T-helper 1 cell (primary cell): ENCODE results near the gene IFT20.

Source experiments
- DNase-seq, 5 donors: peaks; one replicate each; pipeline ENCODE4 v3.0.0-alpha.2; 2012 to 2020
- total RNA-seq, 4 donors: gene quantifications; one replicate each; lab custom pipeline; 2026; lab: John Stamatoyannopoulos, UW

Gene IFT20, protein sequence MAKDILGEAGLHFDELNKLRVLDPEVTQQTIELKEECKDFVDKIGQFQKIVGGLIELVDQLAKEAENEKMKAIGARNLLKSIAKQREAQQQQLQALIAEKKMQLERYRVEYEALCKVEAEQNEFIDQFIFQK
- total RNA-seq = 13.8 to 24.1 (median 16.2) reads per million in 4 donors

DNA sequence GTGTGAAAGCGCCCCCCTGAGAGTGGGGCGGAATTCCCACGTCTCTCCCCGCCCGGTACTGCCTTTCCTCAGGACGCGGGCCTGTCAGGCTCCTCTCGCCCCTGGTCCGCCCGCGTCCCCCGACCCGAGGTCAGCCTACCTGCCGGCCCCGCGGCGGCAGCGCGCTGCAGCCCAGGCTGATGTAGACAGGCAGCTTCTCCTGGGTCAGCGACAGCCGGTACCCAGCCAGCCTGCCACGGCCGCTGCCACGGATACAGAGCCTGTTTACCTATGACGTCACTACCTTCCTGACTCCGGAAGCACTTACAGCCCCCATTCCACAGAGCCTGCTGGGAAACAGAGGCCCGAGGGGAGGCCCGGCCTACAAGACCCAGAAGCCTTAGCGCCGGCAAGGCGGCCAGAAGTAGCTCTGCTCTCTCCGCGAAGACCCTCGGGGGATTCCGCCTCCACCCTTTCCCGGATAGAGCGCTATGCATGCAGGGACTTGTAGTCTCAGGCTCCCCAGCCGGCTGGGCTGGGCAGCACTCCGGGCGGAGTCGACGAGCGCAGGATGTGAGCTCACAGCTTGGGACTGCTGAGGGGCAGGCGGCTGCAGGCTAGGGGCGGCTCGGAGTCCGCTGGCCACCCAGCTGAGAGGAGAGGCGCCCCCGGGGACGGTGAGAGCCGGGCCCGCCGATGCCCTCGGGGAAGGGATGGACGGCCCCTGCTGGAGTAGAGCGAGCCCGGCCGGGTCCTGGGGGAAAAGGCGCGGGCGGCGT lies at the start of gene IFT20, which contains the start of gene TNFAIP1:
Gene IFT20 (minus strand): TSS at position 272 of the 758 bp plus-strand sequence. CDS start 3,487 bp downstream, outside the sequence.
Gene TNFAIP1 (plus strand): TSS at position 561 of the 758 bp plus-strand sequence. CDS start 3,761 bp downstream, outside the sequence.
- peak; percentile 96 to 100 (median 97) for DNase-seq

DNA sequence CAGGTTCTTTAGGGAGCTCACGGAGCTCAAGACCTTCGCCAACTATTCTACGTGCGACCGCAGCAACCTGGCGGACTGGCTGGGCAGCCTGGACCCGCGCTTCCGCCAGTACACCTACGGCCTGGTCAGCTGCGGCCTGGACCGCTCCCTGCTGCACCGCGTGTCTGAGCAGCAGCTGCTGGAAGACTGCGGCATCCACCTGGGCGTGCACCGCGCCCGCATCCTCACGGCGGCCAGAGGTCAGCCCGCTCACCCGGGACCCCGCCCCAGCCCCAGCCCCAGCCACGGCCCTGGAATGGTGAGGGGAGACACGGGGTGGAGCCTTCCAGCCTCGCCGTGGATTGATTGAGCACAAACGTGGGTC lies 49.7 kb upstream of the IFT20 start:
- no peak for DNase-seq

DNA sequence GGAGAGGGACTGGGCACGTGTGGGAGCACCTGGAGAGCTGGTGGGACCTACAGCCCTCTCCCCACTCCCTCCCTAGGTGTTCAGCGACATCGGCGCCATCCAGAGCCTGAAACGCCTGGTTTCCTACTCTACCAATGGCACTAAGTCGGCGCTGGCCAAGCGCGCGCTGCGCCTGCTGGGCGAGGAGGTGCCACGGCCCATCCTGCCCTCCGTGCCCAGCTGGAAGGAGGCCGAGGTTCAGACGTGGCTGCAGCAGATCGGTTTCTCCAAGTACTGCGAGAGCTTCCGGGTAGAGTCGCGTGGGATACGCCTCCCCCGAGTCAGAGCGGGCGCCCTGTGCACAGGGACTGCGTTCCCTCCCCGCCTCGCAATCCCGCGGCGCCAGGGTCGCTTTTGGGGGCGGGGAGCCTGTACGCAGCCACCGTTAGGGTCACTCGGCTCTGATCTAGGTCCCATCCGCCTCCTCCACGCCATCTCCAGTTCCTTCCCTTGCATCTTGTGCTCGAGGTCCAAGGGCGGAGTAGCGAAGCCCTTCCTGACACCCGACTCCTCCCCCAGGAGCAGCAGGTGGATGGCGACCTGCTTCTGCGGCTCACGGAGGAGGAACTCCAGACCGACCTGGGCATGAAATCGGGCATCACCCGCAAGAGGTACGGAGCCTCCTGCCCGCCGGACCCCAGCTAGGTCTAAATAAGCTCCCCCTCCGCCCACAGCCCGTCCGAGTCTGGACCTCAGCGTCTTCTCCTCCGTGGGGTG lies 49.2 kb upstream of the IFT20 start:
- DNase-seq = peak; percentile 38 to 80 (median 52)

DNA sequence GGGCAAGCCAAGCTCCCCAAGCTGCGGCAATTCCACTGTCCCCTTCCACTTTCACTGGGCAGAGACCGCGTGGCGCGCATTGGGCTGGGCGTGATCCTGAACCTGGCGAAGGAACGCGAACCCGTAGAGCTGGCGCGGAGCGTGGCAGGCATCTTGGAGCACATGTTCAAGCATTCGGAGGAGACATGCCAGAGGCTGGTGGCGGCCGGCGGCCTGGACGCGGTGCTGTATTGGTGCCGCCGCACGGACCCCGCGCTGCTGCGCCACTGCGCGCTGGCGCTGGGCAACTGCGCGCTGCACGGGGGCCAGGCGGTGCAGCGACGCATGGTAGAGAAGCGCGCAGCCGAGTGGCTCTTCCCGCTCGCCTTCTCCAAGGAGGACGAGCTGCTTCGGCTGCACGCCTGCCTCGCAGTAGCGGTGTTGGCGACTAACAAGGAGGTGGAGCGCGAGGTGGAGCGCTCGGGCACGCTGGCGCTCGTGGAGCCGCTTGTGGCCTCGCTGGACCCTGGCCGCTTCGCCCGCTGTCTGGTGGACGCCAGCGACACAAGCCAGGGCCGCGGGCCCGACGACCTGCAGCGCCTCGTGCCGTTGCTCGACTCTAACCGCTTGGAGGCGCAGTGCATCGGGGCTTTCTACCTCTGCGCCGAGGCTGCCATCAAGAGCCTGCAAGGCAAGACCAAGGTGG lies 46.0 kb upstream of the IFT20 start:
- DNase-seq = peak in 1 of 5 donors; percentile 36

DNA sequence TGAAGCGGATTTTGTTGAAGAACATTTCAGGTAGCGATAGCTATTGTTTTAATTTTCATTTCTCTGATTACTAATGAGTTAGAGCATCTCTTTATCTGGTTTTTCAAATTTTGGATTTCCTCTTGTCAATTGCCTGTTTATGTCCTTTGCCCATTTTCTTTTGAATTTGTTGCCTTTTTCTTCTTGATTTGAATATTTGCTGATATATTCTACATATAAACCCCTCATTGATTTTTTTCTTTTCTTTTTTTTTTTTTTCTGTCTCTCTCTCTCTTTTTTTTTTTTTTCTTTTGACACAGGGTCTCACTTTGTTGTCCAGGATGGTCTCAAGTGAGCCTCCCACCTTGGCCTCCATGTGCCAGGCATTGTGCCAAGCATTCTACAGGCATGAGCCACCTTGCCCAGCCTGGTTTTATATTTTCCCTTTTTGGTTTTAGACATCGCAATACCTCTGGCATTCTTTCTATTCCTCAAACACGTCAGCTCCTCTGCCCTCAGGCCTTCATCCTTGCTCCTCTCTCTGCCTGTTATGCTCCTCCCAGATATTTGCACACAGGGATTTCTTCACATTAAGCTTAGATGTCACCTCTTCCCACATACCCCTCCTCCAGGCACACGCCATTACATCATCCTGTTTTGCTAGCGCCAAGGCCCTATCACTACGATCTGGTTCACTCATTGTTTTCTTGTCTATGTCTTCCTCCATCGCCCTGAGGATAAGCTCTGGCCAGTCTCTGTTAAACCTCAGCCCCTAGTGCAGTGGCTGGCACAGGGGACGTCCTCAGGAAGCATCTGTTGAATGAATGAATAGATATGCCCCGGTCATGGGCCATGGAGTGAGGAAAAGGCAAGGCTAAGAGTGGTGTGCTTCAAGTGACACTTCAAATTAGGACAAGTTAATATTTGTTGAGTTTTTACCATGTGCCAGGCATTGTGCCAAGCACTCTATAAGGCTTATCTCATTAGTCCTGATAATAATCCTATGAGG lies 44.8 kb upstream of the IFT20 start:
- no peak for DNase-seq

DNA sequence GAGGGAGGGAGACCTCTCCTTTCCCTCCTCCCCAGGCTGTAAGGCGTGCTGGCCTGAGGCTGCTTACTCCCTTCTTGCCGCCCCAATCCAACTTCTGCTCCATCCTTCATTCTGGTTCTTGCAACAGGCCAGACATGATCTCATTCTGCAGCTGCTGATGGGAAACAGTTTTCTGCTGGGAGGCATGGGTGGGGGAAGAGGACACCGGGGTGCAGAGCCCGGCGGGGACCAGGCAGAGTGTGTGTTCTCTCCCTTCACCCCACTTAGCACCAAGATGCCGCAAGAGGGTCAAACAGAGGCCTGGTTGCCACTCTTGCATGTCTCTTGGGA lies 37.6 kb upstream of the IFT20 start:
- DNase-seq = no peak

DNA sequence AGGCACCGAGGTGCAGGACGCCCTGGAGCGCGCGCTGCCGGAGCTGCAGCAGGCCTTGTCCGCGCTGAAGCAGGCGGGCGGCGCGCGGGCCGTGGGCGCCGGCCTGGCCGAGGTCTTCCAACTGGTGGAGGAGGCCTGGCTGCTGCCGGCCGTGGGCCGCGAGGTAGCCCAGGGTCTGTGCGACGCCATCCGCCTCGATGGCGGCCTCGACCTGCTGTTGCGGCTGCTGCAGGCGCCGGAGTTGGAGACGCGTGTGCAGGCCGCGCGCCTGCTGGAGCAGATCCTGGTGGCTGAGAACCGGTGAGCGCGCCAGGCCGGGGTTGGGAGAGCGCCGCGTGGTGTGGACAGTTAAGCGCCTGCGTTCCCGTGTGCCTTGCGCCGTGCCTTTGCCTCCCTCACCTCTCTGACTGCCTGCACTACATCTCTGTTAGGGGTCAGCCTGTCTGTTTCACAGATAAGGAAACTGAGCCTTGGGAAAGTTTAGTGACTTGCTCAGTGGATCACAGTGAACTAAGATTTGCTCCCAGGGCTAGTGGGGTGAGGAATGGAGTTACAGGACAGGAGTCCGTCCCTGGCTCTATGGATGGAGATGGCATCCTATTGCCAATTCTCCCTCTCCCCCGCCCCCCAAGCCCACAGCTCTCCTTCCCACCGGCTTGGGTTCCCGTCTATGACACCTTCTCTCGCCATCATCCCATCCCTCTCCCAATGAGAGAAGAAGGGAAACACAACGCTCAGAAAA lies 37.1 kb upstream of the IFT20 start:
- DNase-seq = peak in 1 of 5 donors; percentile 35

DNA sequence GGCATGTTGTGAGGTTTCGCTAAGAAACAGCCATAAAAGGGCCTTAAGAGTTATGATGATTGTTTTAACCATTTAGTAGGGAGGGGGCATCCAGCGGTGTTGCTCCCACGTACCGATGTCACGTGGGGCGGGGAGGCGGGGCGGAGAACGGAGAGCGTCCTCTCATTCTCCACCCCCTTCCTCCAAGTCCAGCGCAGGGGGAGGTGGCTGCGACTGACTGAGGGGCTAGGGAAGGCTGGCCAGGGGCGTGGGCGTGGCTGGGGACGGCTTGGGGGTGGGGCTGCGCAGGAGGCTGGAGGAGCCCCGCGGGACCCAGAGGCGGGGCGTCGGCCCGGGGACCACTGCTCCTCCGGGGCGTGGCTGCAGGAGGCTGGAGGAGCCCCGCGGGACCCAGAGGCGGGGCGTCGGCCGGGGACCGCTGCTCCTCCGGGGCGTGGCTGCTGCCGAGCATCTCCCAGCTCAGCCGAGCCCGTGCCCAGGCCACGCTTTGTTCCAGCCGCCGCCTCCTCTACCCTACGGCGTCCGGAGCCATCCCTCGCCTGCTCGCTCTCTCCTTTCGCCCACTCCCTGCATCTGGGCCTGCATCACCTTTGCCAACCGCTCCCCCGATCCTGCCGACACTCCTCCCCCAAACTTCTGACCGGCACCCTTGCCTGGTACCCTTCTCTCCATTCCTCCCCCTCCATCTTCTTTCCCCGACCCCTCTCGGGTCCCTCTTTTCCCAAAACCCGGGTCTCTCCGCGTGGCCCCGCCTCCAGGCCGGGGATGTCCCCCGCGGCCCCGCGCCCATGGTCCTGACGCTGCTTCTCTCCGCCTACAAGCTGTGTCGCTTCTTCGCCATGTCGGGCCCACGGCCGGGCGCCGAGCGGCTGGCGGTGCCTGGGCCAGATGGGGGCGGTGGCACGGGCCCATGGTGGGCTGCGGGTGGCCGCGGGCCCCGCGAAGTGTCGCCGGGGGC lies 36.3 kb upstream of the IFT20 start, which contains the start of gene SARM1:
Gene SARM1 (plus strand): TSS at position 450 of the 958 bp plus-strand sequence. CDS start 339 bp downstream, at position 789.
- DNase-seq = peak; percentile 68 to 90 (median 72)

DNA sequence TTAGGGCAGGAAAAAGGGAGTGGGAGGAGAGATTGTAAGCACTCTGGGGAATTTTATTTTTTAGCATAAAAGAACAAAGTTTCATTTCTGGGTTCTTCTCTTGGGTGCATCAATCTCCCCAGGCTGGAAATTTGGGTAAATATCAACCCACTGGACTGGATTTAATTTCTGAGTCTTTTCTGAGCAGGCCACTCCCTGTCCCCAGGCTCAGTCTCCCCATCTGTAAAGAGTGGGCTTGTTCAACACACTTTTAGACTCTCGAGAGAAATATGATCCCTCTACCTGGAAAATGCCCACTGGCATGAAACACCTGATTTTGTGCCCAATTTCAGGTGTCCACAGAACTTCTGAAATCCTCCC lies 35.5 kb upstream of the IFT20 start:
- DNase-seq = no peak

DNA sequence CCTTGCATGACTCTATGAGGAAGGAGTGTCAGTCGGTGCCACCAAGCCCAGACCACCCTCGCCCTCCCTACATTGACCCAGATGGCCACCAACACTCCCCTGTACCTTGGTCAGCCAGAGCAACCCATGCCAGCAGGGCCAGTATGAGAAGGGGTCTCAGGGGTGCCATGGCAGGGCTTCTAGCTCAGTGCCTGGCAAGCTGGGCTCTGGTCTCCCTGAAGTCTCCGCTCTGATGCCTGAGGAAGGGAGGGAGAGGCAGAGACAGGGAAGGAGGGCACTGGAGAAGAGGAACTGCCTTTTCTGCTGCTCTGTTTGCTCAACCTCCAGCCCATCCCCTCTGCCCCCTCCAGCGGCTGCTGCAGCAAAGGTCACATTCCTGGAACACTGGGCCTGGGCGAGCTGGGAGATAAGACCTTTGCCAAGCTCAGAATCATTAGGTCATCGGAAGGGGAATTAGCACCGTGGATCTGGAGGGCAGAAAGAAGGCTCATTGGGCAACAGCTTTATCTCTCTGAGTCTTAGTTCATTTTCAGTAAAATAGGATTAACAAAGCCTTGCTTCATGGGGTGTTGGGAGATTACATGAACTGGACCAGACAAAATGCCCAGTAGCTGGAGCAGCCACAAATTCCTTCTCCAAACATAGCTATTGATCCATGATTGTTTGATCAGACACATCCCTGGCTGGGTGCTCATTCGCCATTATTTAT lies 34.9 kb upstream of the IFT20 start, which contains the start of gene VTN:
Gene VTN (minus strand): TSS at position 273 of the 709 bp plus-strand sequence. CDS start 104 bp downstream, at position 169.
- no peak for DNase-seq

DNA sequence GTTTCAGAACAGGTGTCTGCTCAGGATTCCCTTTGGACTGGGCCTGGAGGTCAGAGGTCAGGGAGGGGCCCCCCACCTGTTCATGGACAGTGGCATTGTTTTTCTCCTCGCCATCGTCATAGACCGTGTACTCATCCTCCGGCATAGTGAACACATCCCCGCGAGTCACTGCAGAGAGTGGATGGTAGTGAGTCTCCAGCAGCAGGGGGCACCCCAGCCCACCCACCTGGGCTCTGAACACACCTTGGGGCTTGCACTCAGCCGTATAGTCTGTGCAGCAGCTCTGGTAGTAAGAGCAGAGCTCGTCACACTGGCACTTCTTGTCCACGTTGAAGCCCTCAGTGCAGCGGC lies 34.4 kb upstream of the IFT20 start:
- no peak for DNase-seq

DNA sequence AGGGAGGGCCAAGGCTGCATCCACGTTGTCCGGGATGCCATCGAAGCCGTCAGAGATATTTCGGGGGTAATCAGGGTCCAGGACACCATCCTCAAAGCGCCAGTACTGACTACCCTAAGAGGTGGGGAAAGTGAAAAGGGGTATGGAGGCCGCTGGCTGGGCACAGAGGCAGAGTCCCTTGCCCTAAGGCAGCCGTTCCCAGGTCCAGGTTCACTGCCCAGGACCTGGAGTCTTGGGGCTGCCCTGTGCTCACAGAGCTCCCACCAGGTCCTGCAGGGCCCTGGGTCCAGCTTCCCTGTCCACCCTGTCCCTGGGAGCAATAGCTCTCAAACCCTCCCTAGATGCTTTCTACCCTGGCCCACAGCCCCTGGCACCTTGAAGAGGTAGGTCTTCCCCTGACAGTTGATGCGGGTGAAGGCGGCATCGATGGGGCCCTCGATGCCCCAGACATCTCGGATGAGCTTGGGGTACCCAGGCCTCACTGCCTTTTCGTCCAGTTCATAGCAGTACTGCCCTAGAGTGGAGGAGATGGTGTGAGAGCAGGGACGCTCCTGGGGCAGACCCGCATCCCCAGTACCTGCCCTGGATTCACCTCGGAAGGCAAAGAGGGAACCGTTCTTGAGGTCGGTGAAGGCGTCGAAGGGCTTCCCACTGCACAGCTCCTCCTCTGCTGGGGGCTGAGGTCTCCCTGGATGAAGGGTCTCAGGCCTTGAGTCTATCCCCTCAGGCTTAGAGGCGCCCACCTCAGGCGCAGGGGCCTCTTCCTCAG lies 33.8 kb upstream of the IFT20 start:
- no peak for DNase-seq

DNA sequence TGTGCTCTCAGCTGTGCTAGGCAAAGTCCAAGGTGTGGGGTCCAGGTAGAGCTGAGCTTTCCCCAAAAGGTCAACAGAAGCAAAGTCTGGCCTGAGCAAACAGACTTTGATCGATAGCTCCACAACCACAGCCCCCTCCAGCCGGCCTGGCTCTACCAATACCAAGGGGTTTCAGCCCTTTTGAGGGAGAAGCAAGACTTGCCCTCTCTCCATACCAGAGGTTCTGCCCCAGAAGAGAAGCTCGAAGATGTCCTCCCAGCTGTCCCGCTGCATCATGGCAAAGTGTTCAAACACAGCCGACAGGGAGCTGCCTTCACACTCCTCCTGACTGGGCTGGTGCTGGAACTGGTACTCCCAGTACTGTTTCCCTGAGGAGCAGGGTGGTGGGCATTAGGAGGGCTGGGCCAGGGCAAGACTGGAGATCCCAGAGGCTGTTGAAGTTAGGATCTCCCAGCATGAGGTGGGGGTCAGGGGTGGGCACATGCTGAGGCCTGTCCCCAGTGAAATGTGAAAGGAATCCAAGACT lies 33.1 kb upstream of the IFT20 start:
- no peak for DNase-seq

DNA sequence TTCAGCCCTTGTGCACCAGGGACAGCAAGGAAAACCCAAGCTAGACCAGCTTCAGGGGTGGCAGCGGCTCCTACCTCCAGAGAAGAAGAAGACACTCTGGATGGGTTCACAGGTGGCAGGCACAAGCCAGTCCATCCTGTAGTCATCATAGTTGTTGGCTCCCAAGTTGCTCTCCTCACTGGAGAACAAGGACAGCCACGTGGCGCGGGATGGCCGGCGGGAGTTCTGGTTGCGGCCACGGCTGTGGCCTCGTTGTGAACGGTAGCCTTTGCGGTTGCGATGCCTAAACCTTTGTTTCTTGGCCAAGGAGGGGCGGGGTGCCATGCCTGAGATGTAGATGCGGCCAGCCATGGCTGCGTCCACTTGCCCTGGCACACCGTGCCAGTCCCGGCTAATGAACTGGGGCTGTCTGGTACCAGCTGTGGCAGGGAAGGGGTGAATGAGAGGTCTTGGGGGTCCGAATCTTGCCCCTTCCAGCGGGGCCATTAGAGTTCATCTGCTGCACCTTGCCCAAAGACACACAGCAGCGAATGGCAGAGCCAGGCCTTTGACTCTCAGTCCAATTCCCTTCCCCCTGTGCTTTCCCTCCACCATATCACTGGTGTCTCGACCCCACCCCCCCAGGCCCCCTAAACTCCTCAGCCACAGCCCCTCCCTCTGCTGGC lies 32.5 kb upstream of the IFT20 start:
- no peak for DNase-seq

DNA sequence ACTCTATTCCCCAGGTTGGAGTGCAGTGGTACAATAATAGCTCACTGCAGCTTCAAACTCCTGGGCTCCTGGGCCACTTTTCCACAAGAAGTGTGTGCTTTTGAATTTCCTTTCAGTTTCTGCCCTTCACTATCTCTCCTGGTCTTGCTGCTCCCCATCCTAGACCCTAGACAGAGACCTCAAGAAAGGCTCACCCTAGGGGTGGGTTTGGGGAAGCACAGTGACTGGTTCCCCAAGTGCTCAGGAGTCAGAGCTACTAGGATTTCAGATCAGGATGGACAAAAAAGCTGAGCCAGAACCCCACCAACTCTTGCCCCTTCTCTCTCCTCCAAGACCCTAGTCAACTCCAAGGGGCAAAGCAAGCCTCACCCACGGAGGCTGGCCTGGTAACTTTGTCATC lies 31.3 kb upstream of the IFT20 start:
- DNase-seq = no peak

DNA sequence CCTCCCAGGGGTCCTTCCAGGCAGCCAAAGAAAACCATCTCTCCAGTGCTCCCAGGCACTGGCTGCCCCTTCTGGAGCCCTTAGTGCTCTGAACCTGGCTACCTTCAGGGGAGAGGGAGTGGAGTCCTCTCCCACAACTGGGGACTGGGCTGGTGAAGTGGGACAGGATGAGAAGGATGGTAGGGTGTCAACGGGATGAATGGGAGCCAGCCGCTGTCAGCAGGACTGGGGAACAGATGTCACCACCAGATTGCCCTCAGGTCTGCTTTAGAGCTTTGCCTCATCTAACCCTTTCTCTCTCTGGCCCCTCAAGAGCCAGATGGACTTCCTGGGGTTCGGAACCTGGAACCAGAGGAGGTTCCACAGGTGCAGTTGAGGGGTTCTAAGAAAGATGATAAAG lies 30.2 kb upstream of the IFT20 start:
- DNase-seq = no peak

DNA sequence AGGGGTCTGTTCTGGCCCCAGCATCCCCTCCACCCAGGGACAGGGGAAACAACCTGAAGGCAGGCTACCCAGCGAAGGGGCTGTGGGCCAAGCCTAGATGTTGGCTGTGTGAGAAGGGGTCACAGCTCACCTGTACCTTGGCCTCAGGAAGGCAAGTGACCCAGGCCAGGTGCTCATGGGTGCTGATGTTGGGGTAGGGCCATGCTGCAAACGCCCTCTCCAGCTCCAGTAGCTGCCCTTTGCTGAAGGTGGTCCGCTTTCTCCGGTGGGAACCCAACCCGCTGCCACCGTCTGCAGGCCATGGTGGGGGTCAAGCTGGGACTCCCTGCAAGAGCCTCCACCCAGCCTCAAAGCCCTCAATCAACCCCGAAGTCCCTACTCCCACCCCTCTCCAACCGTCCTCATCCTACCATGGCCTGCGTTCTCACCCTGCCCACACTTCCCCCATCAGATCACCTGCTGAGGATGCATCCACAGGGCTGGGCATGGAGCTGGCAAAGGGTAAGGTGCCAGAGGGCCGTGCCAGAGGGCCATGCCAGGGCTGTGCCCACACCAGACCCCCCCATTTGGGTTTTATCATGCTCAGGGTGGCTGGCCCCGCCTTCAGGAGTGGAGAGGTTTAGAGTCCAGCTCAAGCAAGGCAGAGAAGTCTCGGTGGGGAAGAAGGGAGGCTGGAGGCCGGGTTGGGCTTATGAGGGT lies 29.5 kb upstream of the IFT20 start, which contains the start of gene SEBOX:
Gene SEBOX (minus strand): TSS at position 535 of the 699 bp plus-strand sequence. CDS start 48 bp downstream, at position 487.
- no peak for DNase-seq
